GM12873 (cell line): ENCODE data around the gene RP2.

Experiments
- CTCF ChIP-seq: IDR thresholded peaks from 2 replicates; pipeline ENCODE4 v1.5.1; 2012; ENCODE audit warnings: low read depth, mild to moderate bottlenecking, moderate library complexity, low read length, control low read depth; ENCODE audit not compliant: insufficient read depth; ENCODE audit errors: missing control alignments

RP2 gene

GRCh38 chrX:46844913-46845312, 8.1 kb downstream of the RP2 start:
- no peak for TF ChIP-seq CTCF

GRCh38 chrX:46849933-46850332, 13.1 kb downstream of the RP2 start:
- no peak for TF ChIP-seq CTCF

- no peak for TF ChIP-seq CTCF
Measured at GRCh38 chrX:46850771-46851170, 13.9 kb downstream of the RP2 start.

GRCh38 chrX:46856483-46856882, 19.6 kb downstream of the RP2 start:
- TF ChIP-seq CTCF = no peak

GRCh38 chrX:46860557-46860956, 23.7 kb downstream of the RP2 start:
- no peak for TF ChIP-seq CTCF

- TF ChIP-seq CTCF = no peak
Measured at GRCh38 chrX:46863072-46863471, 26.2 kb downstream of the RP2 start.

- TF ChIP-seq CTCF = no peak
Measured at GRCh38 chrX:46864606-46865005, 27.8 kb downstream of the RP2 start.
